KMS-11 (cell line): Measurements from ENCODE around the gene OR56A4.
"Not testable (repeated sequence)": the region's sequence is repeated elsewhere in the genome, so short reads cannot be mapped to it uniquely, and the experiment has no call there.

ENCODE experiments used
- H2AFZ ChIP-seq: fragments of 200-600 bp; sonication (generic); 2 replicates; pipeline ENCODE4 v1.6.1; 2016; ENCODE audit warnings: antibody characterized with exemption, mixed run types, low read depth
- H3K27ac ChIP-seq: fragments of 200-600 bp; sonication (generic); 2 replicates; pipeline ENCODE4 v1.6.1; 2016; ENCODE audit warnings: mild to moderate bottlenecking, mixed run types
- H3K27me3 ChIP-seq: fragments of 200-600 bp; sonication (generic); 2 replicates; pipeline ENCODE4 v1.6.1; 2017; ENCODE audit warnings: mild to moderate bottlenecking, low read depth, mixed run types, moderate library complexity; ENCODE audit not compliant: insufficient read depth
- H3K36me3 ChIP-seq: fragments of 200-600 bp; sonication (generic); 2 replicates; pipeline ENCODE4 v1.6.1; 2017; ENCODE audit warnings: mild to moderate bottlenecking, mixed run types; ENCODE audit not compliant: insufficient read depth
- H3K4me1 ChIP-seq: fragments of 200-600 bp; sonication (generic); 2 replicates; pipeline ENCODE4 v1.6.1; 2016; ENCODE audit warnings: mild to moderate bottlenecking, low read depth, mixed run types; ENCODE audit not compliant: poor library complexity, severe bottlenecking
- H3K4me2 ChIP-seq: fragments of 200-600 bp; sonication (generic); 2 replicates; pipeline ENCODE4 v1.7.0; 2016; ENCODE audit warnings: mild to moderate bottlenecking, mixed run types
- H3K4me3 ChIP-seq: fragments of 200-600 bp; sonication (generic); IDR thresholded peaks from 2 replicates; pipeline ENCODE4 v1.6.1; 2017; ENCODE audit warnings: low read depth, low read length, mixed read lengths; ENCODE audit not compliant: insufficient read depth
- H3K79me2 ChIP-seq: fragments of 200-600 bp; sonication (generic); 2 replicates; pipeline ENCODE4 v1.6.1; 2016; ENCODE audit warnings: low read depth, mixed run types; ENCODE audit not compliant: insufficient read depth
- H3K9ac ChIP-seq: fragments of 200-600 bp; sonication (generic); 2 replicates; pipeline ENCODE4 v1.6.1; 2016; ENCODE audit warnings: mild to moderate bottlenecking, mixed run types
- H4K20me1 ChIP-seq: fragments of 200-600 bp; sonication (generic); 2 replicates; pipeline ENCODE4 v1.6.1; 2016; ENCODE audit warnings: mild to moderate bottlenecking, mixed run types; ENCODE audit not compliant: insufficient read depth
- TF ChIP-seq, protein P1 (sequence below): fragments of 200-600 bp; sonication (generic); conservative IDR thresholded peaks from 2 replicates; pipeline ENCODE4 v1.6.1; 2017; ENCODE audit warnings: low read depth, mild to moderate bottlenecking, antibody characterized with exemption, low read length, moderate library complexity, mixed read lengths

The OR56A4 gene

DNA sequence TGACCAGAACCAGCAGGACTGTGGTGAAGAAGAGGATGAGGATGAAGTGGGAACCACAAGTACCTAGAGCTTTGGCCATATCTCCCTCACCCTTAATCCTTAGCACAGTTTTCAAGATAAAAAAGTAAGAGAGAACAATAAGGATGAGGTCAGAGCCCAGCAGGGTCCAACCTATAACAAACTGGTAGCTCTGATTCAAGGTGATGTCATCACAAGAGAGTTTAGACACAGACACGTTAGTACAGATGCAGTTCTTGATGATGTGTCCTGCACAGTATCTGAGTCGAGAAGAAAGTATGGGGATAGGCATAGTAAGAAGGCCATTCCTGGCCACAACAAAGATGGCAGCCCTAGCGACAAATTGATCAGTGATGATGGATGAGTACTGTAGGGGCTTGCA is 39.0 kb downstream of the OR56A4 start:
- H2AFZ ChIP-seq: no peak overlapping the region
- H3K9ac ChIP-seq: no peak overlapping the region
- H3K4me2 ChIP-seq: no peak overlapping the region
- no peaks in the 10 kb centered on the region for H4K20me1 ChIP-seq
- no peak overlapping the region for H3K27ac ChIP-seq
- no peaks in the 10 kb centered on the region for H3K27me3 ChIP-seq
- TF ChIP-seq, protein P1, sequence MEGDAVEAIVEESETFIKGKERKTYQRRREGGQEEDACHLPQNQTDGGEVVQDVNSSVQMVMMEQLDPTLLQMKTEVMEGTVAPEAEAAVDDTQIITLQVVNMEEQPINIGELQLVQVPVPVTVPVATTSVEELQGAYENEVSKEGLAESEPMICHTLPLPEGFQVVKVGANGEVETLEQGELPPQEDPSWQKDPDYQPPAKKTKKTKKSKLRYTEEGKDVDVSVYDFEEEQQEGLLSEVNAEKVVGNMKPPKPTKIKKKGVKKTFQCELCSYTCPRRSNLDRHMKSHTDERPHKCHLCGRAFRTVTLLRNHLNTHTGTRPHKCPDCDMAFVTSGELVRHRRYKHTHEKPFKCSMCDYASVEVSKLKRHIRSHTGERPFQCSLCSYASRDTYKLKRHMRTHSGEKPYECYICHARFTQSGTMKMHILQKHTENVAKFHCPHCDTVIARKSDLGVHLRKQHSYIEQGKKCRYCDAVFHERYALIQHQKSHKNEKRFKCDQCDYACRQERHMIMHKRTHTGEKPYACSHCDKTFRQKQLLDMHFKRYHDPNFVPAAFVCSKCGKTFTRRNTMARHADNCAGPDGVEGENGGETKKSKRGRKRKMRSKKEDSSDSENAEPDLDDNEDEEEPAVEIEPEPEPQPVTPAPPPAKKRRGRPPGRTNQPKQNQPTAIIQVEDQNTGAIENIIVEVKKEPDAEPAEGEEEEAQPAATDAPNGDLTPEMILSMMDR: no peak
- no peaks in the 10 kb centered on the region for H3K36me3 ChIP-seq
- H3K79me2 ChIP-seq: no peaks in the 10 kb centered on the region
- peaks cover under 1% of the 10 kb centered on the region for H3K4me1 ChIP-seq
- no peak overlapping the region for H3K4me3 ChIP-seq

DNA sequence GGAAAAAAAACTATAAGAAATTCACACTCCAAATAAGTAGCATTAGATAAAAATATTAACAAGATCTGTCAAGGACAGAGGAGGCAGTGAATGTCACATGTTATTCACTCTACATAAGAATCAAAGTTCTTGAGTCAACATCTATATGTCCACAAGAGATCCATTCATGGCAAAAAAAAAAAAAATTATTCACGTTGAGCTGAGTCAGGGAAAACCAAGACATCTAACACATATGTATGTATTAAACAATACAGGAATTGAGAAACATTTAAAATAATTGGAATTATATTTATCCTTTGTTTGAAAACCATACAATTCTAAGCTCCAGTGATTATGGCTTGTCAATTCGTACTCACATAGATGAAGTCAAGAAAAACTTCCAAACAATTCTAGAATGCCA is 39.8 kb downstream of the OR56A4 start:
- Histone ChIP-seq H3K36me3 (no peaks in the 10 kb centered on the region), H4K20me1 (no peaks in the 10 kb centered on the region), H3K27me3 (no peaks in the 10 kb centered on the region), H3K27ac (no peak overlapping the region), H3K9ac (no peak overlapping the region), H3K4me2 (no peak overlapping the region), H3K4me3 (no peak overlapping the region), H3K79me2 (no peaks in the 10 kb centered on the region), H3K4me1 (no peaks in the 10 kb centered on the region), H2AFZ (no peak overlapping the region)
- TF ChIP-seq, protein P1: no peak

DNA sequence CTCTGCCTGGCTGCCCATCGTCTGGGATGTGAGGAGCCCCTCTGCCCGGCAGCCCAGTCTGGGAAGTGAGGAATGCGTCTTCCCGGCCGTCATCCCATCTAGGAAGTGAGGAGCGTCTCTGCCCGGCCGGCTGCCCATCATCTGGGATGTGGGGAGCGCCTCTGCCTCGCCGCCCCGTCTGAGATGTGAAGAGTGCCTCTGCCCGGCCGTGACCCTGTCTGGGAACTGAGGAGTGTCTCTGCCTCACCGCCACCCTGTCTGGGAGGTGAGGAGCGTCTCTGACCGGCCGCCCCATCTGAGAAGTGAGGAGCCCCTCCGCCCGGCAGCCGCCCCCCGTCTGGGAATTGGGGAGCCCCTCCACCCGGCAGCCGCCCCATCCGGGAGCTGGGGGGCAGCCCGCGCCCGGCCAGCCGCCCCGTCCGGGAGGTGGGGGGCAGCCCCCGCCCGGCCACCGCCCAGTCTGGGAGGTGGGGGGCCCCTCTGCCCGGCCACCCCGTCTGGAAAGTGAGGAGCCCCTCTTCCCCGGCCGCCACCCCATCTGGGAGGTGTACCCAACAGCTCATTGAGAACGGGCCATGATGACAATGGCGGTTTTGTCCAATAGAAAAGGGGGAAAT is 45.9 kb downstream of the OR56A4 start:
- not testable (repeated sequence) for H3K4me2 ChIP-seq, H3K79me2 ChIP-seq, H3K27ac ChIP-seq, H3K27me3 ChIP-seq, H3K9ac ChIP-seq, H4K20me1 ChIP-seq, H3K4me1 ChIP-seq, H3K4me3 ChIP-seq, H3K36me3 ChIP-seq, H2AFZ ChIP-seq

DNA sequence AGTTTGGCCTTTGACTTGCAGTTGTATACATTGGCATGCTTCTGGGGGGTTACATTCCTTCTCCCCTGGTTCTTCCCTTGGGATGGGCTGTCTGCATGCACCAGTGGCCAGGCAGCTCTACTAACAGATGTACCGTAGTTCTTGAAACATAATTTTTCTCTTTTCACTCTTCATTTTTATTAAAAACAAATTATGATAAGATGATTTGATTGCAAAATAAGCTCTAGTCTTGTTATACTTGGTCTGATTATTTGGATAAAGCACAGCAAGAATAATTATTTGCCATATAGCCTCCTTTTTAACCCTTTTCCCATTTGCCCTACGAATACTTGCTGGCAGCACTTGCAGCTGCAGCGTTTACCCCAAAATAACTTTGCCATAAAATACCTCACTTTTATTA is 51.2 kb downstream of the OR56A4 start:
- H3K27me3 ChIP-seq: no peaks in the 10 kb centered on the region
- TF ChIP-seq, protein P1: no peak
- H3K36me3 ChIP-seq: no peaks in the 10 kb centered on the region
- no peak overlapping the region for H3K4me3 ChIP-seq
- no peak overlapping the region for H3K4me2 ChIP-seq
- no peaks in the 10 kb centered on the region for H3K4me1 ChIP-seq
- no peak overlapping the region for H3K9ac ChIP-seq
- no peak overlapping the region for H3K27ac ChIP-seq
- H4K20me1 ChIP-seq: no peaks in the 10 kb centered on the region
- no peaks in the 10 kb centered on the region for H3K79me2 ChIP-seq
- no peak overlapping the region for H2AFZ ChIP-seq
